Esophagus muscularis mucosa (tissue), 3 donors: ENCODE results near the gene CATSPERE.

Experiments used
- CTCF ChIP-seq, 3 experiments: fragments of 200-600 bp in 2 of 3; fragments of 450-650 bp in 1 of 3; sonication (generic) in 2 of 3; IDR thresholded peaks; one replicate each; pipeline ENCODE4 v1.5.1; 2017 to 2019; ENCODE audit warnings: antibody characterized with exemption in 3 of 3, mild to moderate bottlenecking in 2 of 3, moderate library complexity in 1 of 3
- POLR2A ChIP-seq: fragments of 450-650 bp; IDR thresholded peaks from one replicate; pipeline ENCODE4 v1.6.1; 2017; ENCODE audit warnings: antibody characterized with exemption, moderate library complexity, mild to moderate bottlenecking, low read depth

- TF ChIP-seq POLR2A, result no peak
- no peak for TF ChIP-seq CTCF (IDR thresholded peaks at IDR 0.05)
These were observed 201.5 kb downstream of the CATSPERE start for GRCh38 chr1:244662599-244662998.
